Measurements from ENCODE around the gene METTL23. TPM values are rescaled to one million over a fixed set of nuclear protein-coding genes. Genes with fewer than 3 reads are reported as not detected.
"Not testable (repeated sequence)": the region's sequence is repeated elsewhere in the genome, so short reads cannot be mapped to it uniquely, and the experiment has no call there.

METTL23 gene
- total RNA-seq, 1 experiment from 2014 or later, result 57.8 TPM

DNA sequence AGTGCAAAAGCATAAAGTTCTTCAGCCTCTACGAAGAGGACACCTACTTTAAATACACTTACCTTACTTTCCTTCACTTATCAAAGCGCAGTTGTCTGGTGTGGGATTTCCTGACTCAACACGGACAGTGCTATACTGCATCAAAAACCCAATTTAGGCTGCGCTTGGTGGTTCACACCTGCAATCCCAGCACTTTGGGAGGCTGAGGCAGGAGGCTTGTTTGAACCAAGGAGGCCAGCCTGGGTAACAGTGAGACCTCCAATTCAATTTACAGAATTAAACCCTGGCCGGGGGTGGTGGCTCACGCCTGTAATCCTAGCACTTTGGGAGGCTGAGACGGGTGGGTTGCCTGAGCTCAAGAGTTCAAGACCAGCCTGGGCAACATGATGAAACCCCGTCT lies 4.4 kb upstream of the METTL23 start:
- H3K4me3 ChIP-seq (replicated peaks in 1 of 2; ENCODE audit: low read depth in 1 of 2, low read length in 2 of 2), result no peak overlapping the region
- TF ChIP-seq, protein P1, sequence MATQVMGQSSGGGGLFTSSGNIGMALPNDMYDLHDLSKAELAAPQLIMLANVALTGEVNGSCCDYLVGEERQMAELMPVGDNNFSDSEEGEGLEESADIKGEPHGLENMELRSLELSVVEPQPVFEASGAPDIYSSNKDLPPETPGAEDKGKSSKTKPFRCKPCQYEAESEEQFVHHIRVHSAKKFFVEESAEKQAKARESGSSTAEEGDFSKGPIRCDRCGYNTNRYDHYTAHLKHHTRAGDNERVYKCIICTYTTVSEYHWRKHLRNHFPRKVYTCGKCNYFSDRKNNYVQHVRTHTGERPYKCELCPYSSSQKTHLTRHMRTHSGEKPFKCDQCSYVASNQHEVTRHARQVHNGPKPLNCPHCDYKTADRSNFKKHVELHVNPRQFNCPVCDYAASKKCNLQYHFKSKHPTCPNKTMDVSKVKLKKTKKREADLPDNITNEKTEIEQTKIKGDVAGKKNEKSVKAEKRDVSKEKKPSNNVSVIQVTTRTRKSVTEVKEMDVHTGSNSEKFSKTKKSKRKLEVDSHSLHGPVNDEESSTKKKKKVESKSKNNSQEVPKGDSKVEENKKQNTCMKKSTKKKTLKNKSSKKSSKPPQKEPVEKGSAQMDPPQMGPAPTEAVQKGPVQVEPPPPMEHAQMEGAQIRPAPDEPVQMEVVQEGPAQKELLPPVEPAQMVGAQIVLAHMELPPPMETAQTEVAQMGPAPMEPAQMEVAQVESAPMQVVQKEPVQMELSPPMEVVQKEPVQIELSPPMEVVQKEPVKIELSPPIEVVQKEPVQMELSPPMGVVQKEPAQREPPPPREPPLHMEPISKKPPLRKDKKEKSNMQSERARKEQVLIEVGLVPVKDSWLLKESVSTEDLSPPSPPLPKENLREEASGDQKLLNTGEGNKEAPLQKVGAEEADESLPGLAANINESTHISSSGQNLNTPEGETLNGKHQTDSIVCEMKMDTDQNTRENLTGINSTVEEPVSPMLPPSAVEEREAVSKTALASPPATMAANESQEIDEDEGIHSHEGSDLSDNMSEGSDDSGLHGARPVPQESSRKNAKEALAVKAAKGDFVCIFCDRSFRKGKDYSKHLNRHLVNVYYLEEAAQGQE (IDR thresholded peaks at IDR 0.05; ENCODE audit: low read depth), result no peak
- no peak for TF ChIP-seq SRF (IDR thresholded peaks at IDR 0.05; ENCODE audit: low read depth)
- no peak for TF ChIP-seq SP1 (IDR thresholded peaks at IDR 0.05; ENCODE audit: low read depth)
- TF ChIP-seq TCF7L2 (IDR thresholded peaks at IDR 0.05; ENCODE audit: borderline replicate concordance, extremely low read depth, insufficient read depth, insufficient read length), result no peak
- TF ChIP-seq ZFX (IDR thresholded peaks at IDR 0.05), result no peak
- H3K79me2 ChIP-seq (ENCODE audit: insufficient read depth, low read length), result peaks cover 75% of the 10 kb centered on the region
- RAD21 ChIA-PET (ENCODE audit: low non-redundant PET in 1 of 2, low total read pairs in 2 of 2, uncharacterized antibody in 2 of 2, unreplicated experiment in 2 of 2), result no interaction called here
- H4K20me1 ChIP-seq (ENCODE audit: insufficient read depth), result peaks cover under 1% of the 10 kb centered on the region; the same call in 1 of the 2 replicates
- DNase-seq (ENCODE audit: low read depth, low spot score) (no peak), ATAC-seq (no peak)
- no peak overlapping the region for H3K27ac ChIP-seq (ENCODE audit: low read depth, low read length)
- CTCF ChIA-PET, result no interaction called here
- H3K36me3 ChIP-seq (ENCODE audit: control insufficient read depth in 1 of 2, insufficient read depth in 2 of 2, low read length in 2 of 2), result peaks cover 60 to 70% of the 10 kb centered on the region in 2 experiments
- no peak overlapping the region for H2AFZ ChIP-seq (ENCODE audit: low read depth, low read length, poor library complexity, severe bottlenecking)
- POLR2A ChIA-PET, result interaction anchor here (0.6 to 1.5 kb wide), 3 partner anchors 12 to 1433 kb away, joined by 3 to 5 read pairs (median 4); no protein-coding TSS in a partner anchor
- H3K9ac ChIP-seq (ENCODE audit: low read length), result no peak overlapping the region
- peaks cover 6 to 11% of the 10 kb centered on the region in 2 experiments for H3K4me1 ChIP-seq (ENCODE audit: control insufficient read depth in 1 of 2, insufficient read depth in 2 of 2, low read length in 2 of 2)
- H3K9me2 ChIP-seq (ENCODE audit: insufficient read depth), result no peaks in the 10 kb centered on the region
- intact Hi-C loops (cut with micrococcal nuclease), result no loop called here
- BruUV-seq (replicated peaks), result no TSS peak
- no peaks in the 10 kb centered on the region for H3K9me3 ChIP-seq (ENCODE audit: control insufficient read depth in 1 of 2, insufficient read depth in 1 of 2, low read depth in 1 of 2, low read length in 2 of 2)
- no peaks in the 10 kb centered on the region for H3K27me3 ChIP-seq (ENCODE audit: insufficient read depth, low read length)
- no peak overlapping the region for H3K4me2 ChIP-seq (ENCODE audit: low read length)

DNA sequence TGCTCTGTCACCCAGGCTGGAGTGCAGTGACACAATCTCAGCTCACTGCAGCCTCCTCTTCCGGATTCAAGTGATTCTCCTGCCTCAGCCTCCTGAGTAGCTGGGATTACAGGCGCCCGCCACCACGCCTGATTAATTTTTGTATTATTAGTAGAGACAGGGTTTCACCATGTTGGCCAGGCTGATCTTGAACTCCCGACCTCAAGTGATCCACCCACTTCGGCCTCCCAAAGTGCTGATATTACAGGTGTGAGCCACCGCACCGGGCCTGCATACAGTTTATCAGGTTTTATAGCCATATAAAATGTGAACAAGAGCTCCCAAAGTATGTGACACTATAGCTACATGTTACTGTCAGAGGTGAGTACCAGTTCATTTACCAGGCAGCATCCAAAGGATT lies 3.7 kb upstream of the METTL23 start:
- H3K4me2 ChIP-seq (ENCODE audit: low read length); CTCF ChIA-PET; H3K9me3 ChIP-seq (ENCODE audit: control insufficient read depth in 1 of 2, insufficient read depth in 1 of 2, low read depth in 1 of 2, low read length in 2 of 2); H3K9me2 ChIP-seq (ENCODE audit: insufficient read depth); DNase-seq (ENCODE audit: low read depth, low spot score); H3K4me3 ChIP-seq (replicated peaks in 1 of 2; ENCODE audit: low read depth in 1 of 2, low read length in 2 of 2); H3K9ac ChIP-seq (ENCODE audit: low read length); H2AFZ ChIP-seq (ENCODE audit: low read depth, low read length, poor library complexity, severe bottlenecking); H3K27me3 ChIP-seq (ENCODE audit: insufficient read depth, low read length); H4K20me1 ChIP-seq (ENCODE audit: insufficient read depth); ATAC-seq; intact Hi-C loops (cut with micrococcal nuclease); H3K27ac ChIP-seq (ENCODE audit: low read depth, low read length); BruUV-seq (replicated peaks): not testable (repeated sequence)
- RAD21 ChIA-PET (ENCODE audit: low non-redundant PET in 1 of 2, low total read pairs in 2 of 2, uncharacterized antibody in 2 of 2, unreplicated experiment in 2 of 2), result interaction anchor here in 1 of 2 experiments (0.7 kb wide), 1 partner anchor 273 kb away, joined by 10 read pairs; no protein-coding TSS in a partner anchor
- POLR2A ChIA-PET, result interaction anchor here (0.9 to 1.5 kb wide), 2 partner anchors 11 to 49 kb away, joined by 3 to 4 read pairs; no protein-coding TSS in a partner anchor
- Histone ChIP-seq H3K36me3 (ENCODE audit: control insufficient read depth in 1 of 2, insufficient read depth in 2 of 2, low read length in 2 of 2) (peaks cover 57 to 72% of the 10 kb centered on the region in 2 experiments), H3K79me2 (ENCODE audit: insufficient read depth, low read length) (peaks cover 82% of the 10 kb centered on the region), H3K4me1 (ENCODE audit: control insufficient read depth in 1 of 2, insufficient read depth in 2 of 2, low read length in 2 of 2) (peaks cover 11 to 18% of the 10 kb centered on the region in 2 experiments)

All from HCT116 (cell line).